A673 (cell line): ENCODE measurements around the gene TRIM71. TPM values are rescaled to one million over a fixed set of nuclear protein-coding genes. Genes with fewer than 3 reads are reported as not detected.
"Not testable (repeated sequence)": the region's sequence is repeated elsewhere in the genome, so short reads cannot be mapped to it uniquely, and the experiment has no call there.

ENCODE experiments used
- BruUV-seq: library from RNA; stranded (reverse); fragments of 400-500 nt; replicated peaks from 2 replicates; lab custom pipeline; 2021; lab: Mats Ljungman, UMichigan
- CTCF ChIA-PET: fragments of 300-600 bp; sonication (Branson Sonifier 250); formaldehyde crosslinking; loops from one replicate; lab custom pipeline; 2022; ENCODE audit warnings: antibody characterized with exemption; lab: Charles Lee
- POLR2A ChIA-PET: fragments of 300-600 bp; sonication (Branson Sonifier 250); formaldehyde crosslinking; loops from one replicate; lab custom pipeline; 2022; ENCODE audit warnings: antibody characterized with exemption; ENCODE audit not compliant: low non-redundant PET; lab: Charles Lee
- DNase-seq: peaks from one replicate; pipeline ENCODE4 v3.0.0-alpha.2; 2015; ENCODE audit warnings: low spot score
- H3K27ac ChIP-seq: fragments of 200-600 bp; sonication (generic); 2 replicates; pipeline ENCODE4 v1.5.1; 2016; ENCODE audit warnings: mixed run types, low read depth, mild to moderate bottlenecking, mixed read lengths, antibody characterized with exemption, low read length; ENCODE audit not compliant: poor library complexity, severe bottlenecking
- H3K27me3 ChIP-seq: fragments of 200-600 bp; sonication (generic); replicated peaks from 2 replicates; pipeline ENCODE4 v1.6.1; 2017; ENCODE audit warnings: mixed run types, low read depth, mild to moderate bottlenecking, mixed read lengths, antibody characterized with exemption, low read length; ENCODE audit not compliant: insufficient read depth, poor library complexity
- H3K36me3 ChIP-seq: fragments of 200-600 bp; sonication (generic); 2 replicates; pipeline ENCODE4 v1.6.1; 2016; ENCODE audit warnings: mixed run types, mild to moderate bottlenecking, mixed read lengths, antibody characterized with exemption, low read length; ENCODE audit not compliant: insufficient read depth, poor library complexity, severe bottlenecking
- H3K4me1 ChIP-seq: fragments of 200-600 bp; sonication (generic); 2 replicates; pipeline ENCODE4 v1.6.1; 2017; ENCODE audit warnings: mixed run types, mild to moderate bottlenecking, mixed read lengths, antibody characterized with exemption, low read length; ENCODE audit not compliant: insufficient read depth, poor library complexity, severe bottlenecking
- H3K4me3 ChIP-seq: fragments of 200-600 bp; sonication (generic); 2 replicates; pipeline ENCODE4 v1.5.1; 2016; ENCODE audit warnings: low read depth, mixed run types, mild to moderate bottlenecking, mixed read lengths, low read length; ENCODE audit not compliant: poor library complexity, severe bottlenecking
- H3K9me3 ChIP-seq: fragments of 200-600 bp; sonication (generic); 2 replicates; pipeline ENCODE4 v1.6.1; 2016; ENCODE audit warnings: mixed run types, low read depth, mild to moderate bottlenecking, mixed read lengths, antibody characterized with exemption, low read length; ENCODE audit not compliant: poor library complexity, severe bottlenecking
- EZH2 ChIP-seq: fragments of 200-600 bp; sonication (generic); IDR thresholded peaks from 2 replicates; pipeline ENCODE4 v1.6.1; 2017; ENCODE audit warnings: borderline replicate concordance, low read depth, mild to moderate bottlenecking, mixed read lengths, antibody characterized with exemption, low read length; ENCODE audit not compliant: poor library complexity, severe bottlenecking
- intact Hi-C: fragments of 100-400 bp; cut with micrococcal nuclease; formaldehyde crosslinking; loops from one replicate; pipeline ENCODE4 v1.10.0; 2022; ENCODE audit not compliant: unreplicated experiment
- total RNA-seq: library from RNA; stranded (reverse); gene quantifications from 2 replicates; pipeline ENCODE4 v1.2.3, GENCODE V29; 2021
- TF ChIP-seq, protein P1 (sequence below): fragments of 300-800, 200-600 bp; sonication (generic); conservative IDR thresholded peaks from 2 replicates; pipeline ENCODE4 v1.5.1; 2017; ENCODE audit warnings: low read depth, mild to moderate bottlenecking, antibody characterized with exemption, low read length, moderate library complexity, mixed read lengths

Gene TRIM71
- total RNA-seq, 1 experiment from 2014 or later: 0.30 TPM

DNA sequence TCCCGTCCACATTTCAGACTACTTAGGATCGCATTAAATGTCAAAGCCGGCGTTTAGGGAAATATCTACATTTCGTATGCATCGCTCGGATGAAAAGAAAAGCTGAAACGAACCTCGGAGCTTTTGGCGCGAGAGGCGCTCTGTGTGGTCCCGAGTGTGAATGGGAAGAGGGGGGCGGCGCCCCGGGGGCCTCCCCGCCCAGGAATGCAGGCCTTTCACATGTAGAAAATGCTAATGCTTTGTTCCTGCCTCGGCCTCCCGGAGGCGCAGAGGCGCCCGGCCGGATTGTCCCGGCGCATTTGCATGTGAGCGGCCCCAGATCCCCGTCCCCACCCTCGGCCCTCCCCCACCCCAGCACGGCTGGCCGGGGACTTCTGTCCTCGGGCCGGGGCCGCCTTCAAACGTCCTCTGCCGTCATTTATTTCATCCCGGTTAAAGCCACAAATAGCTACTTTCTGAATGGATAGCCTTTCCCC, 37.0 kb upstream of the TRIM71 start:
- Histone ChIP-seq H3K4me1 (peaks cover 7% of the 10 kb centered on the region), H3K4me3 (peak overlapping the region; percentile 57), H3K9me3 (no peaks in the 10 kb centered on the region), H3K27me3 (no peaks in the 10 kb centered on the region), H3K27ac (no peak overlapping the region), H3K36me3 (no peaks in the 10 kb centered on the region)
- no TSS peak for BruUV-seq
- CTCF ChIA-PET: interaction anchor here (0.7 kb wide), 1 partner anchor 1012 kb away, joined by 3 read pairs; no protein-coding TSS in a partner anchor
- intact Hi-C loops: loop anchor here (5.0 kb wide), 1 partner anchor 48 kb away; no protein-coding TSS in a partner anchor
- peak; percentile 81 for DNase-seq
- TF ChIP-seq, protein P1, sequence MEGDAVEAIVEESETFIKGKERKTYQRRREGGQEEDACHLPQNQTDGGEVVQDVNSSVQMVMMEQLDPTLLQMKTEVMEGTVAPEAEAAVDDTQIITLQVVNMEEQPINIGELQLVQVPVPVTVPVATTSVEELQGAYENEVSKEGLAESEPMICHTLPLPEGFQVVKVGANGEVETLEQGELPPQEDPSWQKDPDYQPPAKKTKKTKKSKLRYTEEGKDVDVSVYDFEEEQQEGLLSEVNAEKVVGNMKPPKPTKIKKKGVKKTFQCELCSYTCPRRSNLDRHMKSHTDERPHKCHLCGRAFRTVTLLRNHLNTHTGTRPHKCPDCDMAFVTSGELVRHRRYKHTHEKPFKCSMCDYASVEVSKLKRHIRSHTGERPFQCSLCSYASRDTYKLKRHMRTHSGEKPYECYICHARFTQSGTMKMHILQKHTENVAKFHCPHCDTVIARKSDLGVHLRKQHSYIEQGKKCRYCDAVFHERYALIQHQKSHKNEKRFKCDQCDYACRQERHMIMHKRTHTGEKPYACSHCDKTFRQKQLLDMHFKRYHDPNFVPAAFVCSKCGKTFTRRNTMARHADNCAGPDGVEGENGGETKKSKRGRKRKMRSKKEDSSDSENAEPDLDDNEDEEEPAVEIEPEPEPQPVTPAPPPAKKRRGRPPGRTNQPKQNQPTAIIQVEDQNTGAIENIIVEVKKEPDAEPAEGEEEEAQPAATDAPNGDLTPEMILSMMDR: 0 out of 2 replicates have a peak, but pooled peaks have one; percentile 10
- TF ChIP-seq EZH2: no peak
- POLR2A ChIA-PET: interaction anchor here (0.7 kb wide), 1 partner anchor 83 kb away, joined by 5 read pairs; no protein-coding TSS in a partner anchor

DNA sequence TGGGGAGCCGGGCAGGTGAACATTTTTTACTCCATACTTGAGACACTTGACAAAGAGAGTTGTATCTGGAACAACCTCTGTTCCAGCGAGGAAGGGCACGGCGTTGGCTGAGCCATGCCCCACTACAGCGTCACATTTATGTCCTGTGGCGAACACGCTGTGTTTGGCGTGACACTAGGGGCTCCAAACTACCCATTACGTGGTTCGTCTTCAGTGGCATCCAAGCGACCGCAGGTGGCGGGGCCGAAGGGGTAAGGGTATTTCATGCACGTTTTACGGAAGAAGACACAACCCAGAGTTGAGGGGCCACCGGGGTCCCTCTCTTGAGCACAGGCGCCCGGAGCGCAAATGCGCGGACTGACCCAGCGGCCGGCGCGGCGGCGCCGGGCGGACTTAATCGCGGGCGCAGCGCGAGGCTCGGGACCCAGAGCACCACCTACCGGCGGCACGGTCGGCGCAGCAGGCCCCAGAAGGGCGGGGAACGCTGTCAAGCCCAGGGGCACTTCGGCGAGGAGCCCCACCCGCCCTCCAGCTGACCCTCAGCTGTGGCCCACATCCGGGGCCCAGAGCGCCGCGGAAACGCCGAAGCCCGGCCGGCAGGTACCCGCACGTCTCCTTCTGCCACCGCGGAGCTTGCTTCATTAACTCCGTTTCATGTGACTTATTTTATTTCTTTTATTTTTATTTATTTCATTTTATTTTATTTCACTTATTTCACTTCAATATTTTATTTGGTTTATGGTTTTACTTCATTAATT, 36.4 kb upstream of the TRIM71 start:
- DNase-seq: peak; percentile 82
- no peaks in the 10 kb centered on the region for H3K9me3 ChIP-seq
- H3K36me3 ChIP-seq: no peaks in the 10 kb centered on the region
- ChIA-PET CTCF (interaction anchor here (0.7 kb wide), 1 partner anchor 1012 kb away, joined by 3 read pairs; no protein-coding TSS in a partner anchor), POLR2A (interaction anchor here (0.7 kb wide), 1 partner anchor 82 kb away, joined by 5 read pairs; no protein-coding TSS in a partner anchor)
- BruUV-seq: no TSS peak
- TF ChIP-seq EZH2: no peak
- TF ChIP-seq, protein P1: peak; percentile 72
- H3K4me3 ChIP-seq: peak overlapping the region; percentile 57
- H3K27ac ChIP-seq: no peak overlapping the region
- H3K4me1 ChIP-seq: peaks cover 7% of the 10 kb centered on the region
- H3K27me3 ChIP-seq: no peaks in the 10 kb centered on the region
- intact Hi-C loops: loop anchor here (5.0 kb wide), 1 partner anchor 49 kb away; no protein-coding TSS in a partner anchor

- DNase-seq, H3K27ac ChIP-seq, H3K27me3 ChIP-seq, H3K4me3 ChIP-seq, H3K4me1 ChIP-seq, BruUV-seq, CTCF ChIA-PET, H3K36me3 ChIP-seq, POLR2A ChIA-PET, H3K9me3 ChIP-seq: not testable (repeated sequence)
- intact Hi-C loops: loop anchor here (5.0 kb wide), 1 partner anchor 50 kb away; no protein-coding TSS in a partner anchor
Observed at GRCh38 chr3:32781969-32782270, 35.9 kb upstream of the TRIM71 start.
